GM23248 (cell line): ENCODE results near the gene SEMA5A. TPM values are rescaled to one million over a fixed set of nuclear protein-coding genes. Genes with fewer than 3 reads are reported as not detected.

ENCODE experiments used
- DNase-seq: peaks from one replicate; pipeline ENCODE4 v3.0.0-alpha.2; 2015
- H2AFZ ChIP-seq: fragments of 200-600 bp; sonication (generic); 2 replicates; pipeline ENCODE4 v1.6.1; 2016; ENCODE audit warnings: antibody characterized with exemption
- H3F3A ChIP-seq: fragments of 200-600 bp; sonication (generic); 2 replicates; pipeline ENCODE4 v1.6.1; 2016; ENCODE audit warnings: mild to moderate bottlenecking, antibody characterized with exemption, mixed run types; ENCODE audit not compliant: insufficient read depth
- H3K27ac ChIP-seq: fragments of 200-600 bp; sonication (generic); 2 replicates; pipeline ENCODE4 v1.5.1; 2016; ENCODE audit warnings: mild to moderate bottlenecking
- H3K27me3 ChIP-seq: fragments of 200-600 bp; sonication (generic); replicated peaks from 2 replicates; pipeline ENCODE4 v1.6.1; 2016; ENCODE audit warnings: mild to moderate bottlenecking; ENCODE audit not compliant: insufficient read depth
- H3K36me3 ChIP-seq: fragments of 200-600 bp; sonication (generic); 2 replicates; pipeline ENCODE4 v1.6.1; 2016; ENCODE audit warnings: low read depth, mild to moderate bottlenecking
- H3K4me1 ChIP-seq: fragments of 200-600 bp; sonication (generic); 2 replicates; pipeline ENCODE4 v1.6.1; 2016; ENCODE audit warnings: mild to moderate bottlenecking; ENCODE audit not compliant: insufficient read depth
- H3K4me2 ChIP-seq: fragments of 200-600 bp; sonication (generic); one replicate; pipeline ENCODE4 v1.6.1; 2016; ENCODE audit warnings: mild to moderate bottlenecking; ENCODE audit not compliant: unreplicated experiment
- H3K4me3 ChIP-seq: fragments of 200-600 bp; sonication (generic); 2 replicates; pipeline ENCODE4 v1.5.1; 2016; ENCODE audit warnings: mild to moderate bottlenecking
- H3K79me2 ChIP-seq: fragments of 200-600 bp; sonication (generic); 2 replicates; pipeline ENCODE4 v1.6.1; 2016; ENCODE audit warnings: mild to moderate bottlenecking; ENCODE audit not compliant: insufficient read depth
- H3K9ac ChIP-seq: fragments of 200-600 bp; sonication (generic); 2 replicates; pipeline ENCODE4 v1.6.1; 2016; ENCODE audit warnings: mild to moderate bottlenecking
- H3K9me2 ChIP-seq: fragments of 200-600 bp; sonication (generic); 2 replicates; pipeline ENCODE4 v1.6.1; 2016; ENCODE audit warnings: mixed run types, mild to moderate bottlenecking, moderate library complexity; ENCODE audit not compliant: insufficient read depth
- H3K9me3 ChIP-seq: fragments of 200-600 bp; sonication (generic); one replicate; pipeline ENCODE4 v1.6.1; 2017; ENCODE audit warnings: low read depth
- H4K20me1 ChIP-seq: fragments of 200-600 bp; sonication (generic); 2 replicates; pipeline ENCODE4 v1.6.0; 2016; ENCODE audit not compliant: insufficient read depth
- EZH2 ChIP-seq: fragments of 200-600 bp; sonication (generic); IDR thresholded peaks from 2 replicates; pipeline ENCODE4 v1.6.1; 2018; ENCODE audit warnings: antibody characterized with exemption, mild to moderate bottlenecking; ENCODE audit not compliant: insufficient read depth, poor library complexity, severe bottlenecking
- EZH2phosphoT487 ChIP-seq: fragments of 200-600 bp; sonication (generic); IDR thresholded peaks from 2 replicates; pipeline ENCODE4 v1.6.1; 2018; ENCODE audit warnings: antibody characterized with exemption, moderate library complexity, mild to moderate bottlenecking, low read depth; ENCODE audit not compliant: insufficient read depth
- whole genome bisulfite sequencing, 2 experiments: methylation state at CpG; one replicate each; pipeline ENCODE4 v1.1.6; 2015 to 2017; ENCODE audit warnings: low lambda C conversion rate in 2 of 2, low coverage in 1 of 2; ENCODE audit errors: missing lambda C conversion rate in 2 of 2; 5-methylcytosine and 5-hydroxymethylcytosine counted together
- in situ Hi-C: fragments of 300-500 bp; cut with MboI; formaldehyde crosslinking; loops from 2 replicates; pipeline ENCODE4 v1.15.0; 2020
- polyA plus RNA-seq: library from polyadenylated mRNA; unstranded; fragments of >200 nt; fragmentation: Nextera tagmentation; extraction: Ambion mirVana; gene quantifications from 2 replicates; pipeline ENCODE4 v1.2.1, GENCODE V29; 2016
- total RNA-seq: library from RNA; depleted of rRNA; stranded (reverse); fragments of >200 nt; shearing (Covaris generic); gene quantifications from 2 replicates; pipeline ENCODE4 v1.2.3, GENCODE V29; 2014

SEMA5A gene
- total and polyA plus RNA-seq, 2 experiments from 2014 or later, result 33.5 to 38.2 TPM

DNA sequence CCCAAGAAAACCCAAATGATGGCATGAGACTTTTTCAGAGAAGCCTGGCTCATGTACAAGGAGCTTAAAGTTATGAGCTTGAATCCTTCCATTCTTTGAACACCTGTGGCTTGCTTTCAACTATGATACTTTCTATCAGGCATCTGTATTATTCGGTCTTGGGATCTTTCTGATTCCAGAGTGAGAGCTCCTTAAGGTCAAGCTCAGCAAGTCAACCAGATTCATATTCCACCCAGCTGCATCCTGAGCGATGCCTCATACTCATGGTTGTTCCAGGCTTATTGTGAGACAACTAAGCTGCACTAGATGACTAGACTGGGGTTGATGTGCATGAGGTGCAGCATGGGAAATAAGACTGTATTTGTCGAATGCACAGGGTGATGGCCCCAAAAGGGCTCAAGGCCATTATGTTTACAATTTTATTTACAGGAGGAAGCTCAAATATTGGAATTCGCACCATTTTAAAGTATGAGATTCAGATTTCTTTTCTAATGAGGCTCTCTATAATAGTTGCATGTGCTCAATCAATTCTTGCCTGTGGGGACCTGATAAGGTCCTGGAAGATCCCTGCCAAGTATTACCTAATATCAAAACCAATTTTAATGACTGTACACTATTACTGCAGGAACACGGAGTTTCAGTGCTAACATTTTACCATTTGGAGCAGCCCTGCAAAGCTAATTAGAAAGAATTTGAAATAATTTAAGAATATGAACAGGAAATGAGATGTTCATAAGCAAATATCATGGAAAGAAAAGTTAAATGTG is 453.8 kb downstream of the SEMA5A start:
- DNase-seq, result no peak
- peaks cover 12% of the 10 kb centered on the region; the same call in 1 of the 2 replicates for H3F3A ChIP-seq
- TF ChIP-seq EZH2phosphoT487 (no peak), EZH2 (no peak)
- H3K79me2 ChIP-seq, result no peaks in the 10 kb centered on the region
- no peaks in the 10 kb centered on the region for H3K9me2 ChIP-seq
- H4K20me1 ChIP-seq, result no peaks in the 10 kb centered on the region
- H3K4me2 ChIP-seq, result no peak overlapping the region
- no peaks in the 10 kb centered on the region for H3K27me3 ChIP-seq
- H3K9ac ChIP-seq, result no peak overlapping the region
- in situ Hi-C loops, result no loop called here
- no peak overlapping the region for H3K27ac ChIP-seq
- H3K9me3 ChIP-seq, result no peaks in the 10 kb centered on the region
- WGBS, 2 experiments, result 90% methylated on average over 5 of the region's 5 CpGs
- H3K4me3 ChIP-seq, result no peak overlapping the region
- H3K36me3 ChIP-seq, result no peaks in the 10 kb centered on the region
- H2AFZ ChIP-seq, result no peak overlapping the region
- H3K4me1 ChIP-seq, result peaks cover 11% of the 10 kb centered on the region; the same call in 1 of the 2 replicates

DNA sequence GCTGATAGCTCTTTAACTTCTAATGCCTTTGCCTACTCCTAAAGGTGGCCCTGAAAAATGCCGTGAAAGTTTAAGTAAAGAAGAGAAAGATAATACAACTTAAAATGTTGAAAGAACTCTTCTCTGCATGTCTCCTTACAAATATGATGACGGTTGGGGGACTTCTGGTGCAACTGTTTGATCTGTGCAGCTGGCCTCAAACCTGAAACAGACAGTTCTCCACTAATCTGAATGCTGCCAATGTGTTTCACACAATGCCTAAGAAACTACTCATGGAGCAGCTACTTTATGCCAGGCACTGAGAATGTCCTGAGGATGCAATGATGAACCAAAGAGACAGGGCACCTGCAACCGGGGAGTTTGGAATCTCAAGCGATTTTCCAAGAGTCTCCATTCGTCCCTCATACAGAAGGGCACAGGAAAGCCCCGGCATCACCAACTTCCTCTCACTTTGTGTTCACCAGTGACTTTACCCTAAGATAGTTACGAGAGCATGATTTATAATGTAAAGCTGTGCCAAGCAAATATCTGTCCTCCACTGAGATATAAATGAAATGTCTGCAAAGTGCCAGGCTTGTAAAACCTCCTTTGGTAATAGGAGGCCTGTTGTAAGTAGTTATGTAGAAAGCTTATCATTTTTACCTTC is 455.4 kb downstream of the SEMA5A start:
- Histone ChIP-seq H3K36me3 (no peaks in the 10 kb centered on the region), H3K79me2 (no peaks in the 10 kb centered on the region), H3K27me3 (no peaks in the 10 kb centered on the region), H3K4me1 (peaks cover 11% of the 10 kb centered on the region; the same call in 1 of the 2 replicates), H3K9me2 (no peaks in the 10 kb centered on the region), H4K20me1 (no peaks in the 10 kb centered on the region), H3K4me3 (no peak overlapping the region), H3K27ac (no peak overlapping the region), H2AFZ (no peak overlapping the region), H3K9ac (no peak overlapping the region), H3K9me3 (no peaks in the 10 kb centered on the region), H3F3A (peaks cover 12% of the 10 kb centered on the region; the same call in 1 of the 2 replicates), H3K4me2 (no peak overlapping the region)
- WGBS, 2 experiments, result 94 to 97% methylated on average over 7 of the region's 7 CpGs
- DNase-seq, result no peak
- in situ Hi-C loops, result no loop called here
- TF ChIP-seq EZH2phosphoT487 (no peak), EZH2 (no peak)

DNA sequence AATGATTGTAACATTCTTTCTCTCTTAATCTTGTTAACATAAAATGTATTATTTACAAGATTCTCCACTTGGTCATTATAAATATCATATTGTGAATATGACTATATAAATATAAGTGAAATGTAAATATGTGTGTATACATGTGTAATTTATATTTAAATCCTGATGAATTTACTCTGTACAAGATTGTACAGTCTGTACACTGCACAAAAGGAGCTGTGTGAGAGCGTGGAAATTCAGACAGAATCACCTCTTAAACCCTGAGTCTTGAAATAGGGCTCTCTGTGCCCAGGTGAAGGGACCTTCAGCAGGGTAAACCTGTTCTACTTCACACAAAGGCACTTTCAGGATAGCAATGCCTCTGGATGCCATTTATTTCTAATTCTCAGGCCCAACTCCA is 456.0 kb downstream of the SEMA5A start:
- no peak overlapping the region for H3K4me2 ChIP-seq
- DNase-seq, result no peak
- no peaks in the 10 kb centered on the region for H3K27me3 ChIP-seq
- H2AFZ ChIP-seq, result no peak overlapping the region
- no peaks in the 10 kb centered on the region for H3K79me2 ChIP-seq
- WGBS, 2 experiments, result 88 to 89% methylated on average over 1 of the region's 1 CpG
- H3F3A ChIP-seq, result peaks cover 9% of the 10 kb centered on the region; the same call in 1 of the 2 replicates
- no peak overlapping the region for H3K4me3 ChIP-seq
- H3K9ac ChIP-seq, result no peak overlapping the region
- in situ Hi-C loops, result no loop called here
- H3K9me2 ChIP-seq, result no peaks in the 10 kb centered on the region
- no peaks in the 10 kb centered on the region for H4K20me1 ChIP-seq
- peaks cover 8% of the 10 kb centered on the region; the same call in 1 of the 2 replicates for H3K4me1 ChIP-seq
- H3K36me3 ChIP-seq, result no peaks in the 10 kb centered on the region
- H3K9me3 ChIP-seq, result no peaks in the 10 kb centered on the region
- no peak overlapping the region for H3K27ac ChIP-seq
- TF ChIP-seq EZH2, result no peak
- TF ChIP-seq EZH2phosphoT487, result no peak

DNA sequence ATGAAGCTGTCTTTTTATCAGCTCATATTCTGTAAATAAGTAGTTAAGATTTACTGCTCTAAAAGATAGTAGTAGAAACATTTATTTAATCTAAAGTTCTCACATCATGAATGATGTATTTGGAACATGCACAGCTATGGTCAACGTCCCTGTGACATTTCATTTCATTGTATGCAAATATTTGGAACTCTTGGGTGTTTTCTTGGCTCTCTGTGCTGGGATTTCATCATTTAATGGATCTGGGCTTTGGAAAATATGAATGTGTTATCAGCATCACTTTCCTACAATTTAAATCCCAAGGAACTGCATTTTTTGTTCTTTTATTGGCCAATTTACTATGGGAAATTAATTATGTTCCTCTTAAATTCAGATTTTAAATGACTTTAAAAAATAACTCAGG is 462.9 kb downstream of the SEMA5A start:
- Histone ChIP-seq H3K9ac (no peak overlapping the region), H3K27ac (no peak overlapping the region), H3K9me2 (no peaks in the 10 kb centered on the region), H2AFZ (no peak overlapping the region), H3K36me3 (no peaks in the 10 kb centered on the region), H3F3A (no peaks in the 10 kb centered on the region), H3K9me3 (no peaks in the 10 kb centered on the region), H3K4me3 (no peak overlapping the region), H3K4me1 (no peaks in the 10 kb centered on the region), H4K20me1 (no peaks in the 10 kb centered on the region), H3K27me3 (no peaks in the 10 kb centered on the region), H3K79me2 (no peaks in the 10 kb centered on the region), H3K4me2 (no peak overlapping the region)
- no peak for DNase-seq
- WGBS, 2 experiments, result 33 to 47% methylated on average over 1 of the region's 1 CpG
- in situ Hi-C loops, result no loop called here
- no peak for TF ChIP-seq EZH2
- no peak for TF ChIP-seq EZH2phosphoT487
